Left renal pelvis (tissue), 4 donors: ENCODE measurements around the gene RABGAP1L. TPM values are rescaled to one million over a fixed set of nuclear protein-coding genes. Genes with fewer than 3 reads are reported as not detected.

Source experiments
- DNase-seq, 4 donors: peaks; one replicate each; pipeline ENCODE4 v3.0.0-alpha.2; 2013; ENCODE audit warnings: low read depth in 4 of 4, low spot score in 3 of 4
- polyA plus RNA-seq, 4 donors: library from polyadenylated mRNA; unstranded; fragments of 120-200 nt; gene quantifications; one replicate each; pipeline ENCODE4 v1.2.1, GENCODE V29; 2013; ENCODE audit not compliant: insufficient read length in 4 of 4

RABGAP1L gene
- polyA plus RNA-seq, 4 donors, result 23.9 to 32.5 (median 28.4) TPM

- DNase-seq, result no peak
Observed at GRCh38 chr1:174971466-174971865, 812.1 kb downstream of the RABGAP1L start.

DNA sequence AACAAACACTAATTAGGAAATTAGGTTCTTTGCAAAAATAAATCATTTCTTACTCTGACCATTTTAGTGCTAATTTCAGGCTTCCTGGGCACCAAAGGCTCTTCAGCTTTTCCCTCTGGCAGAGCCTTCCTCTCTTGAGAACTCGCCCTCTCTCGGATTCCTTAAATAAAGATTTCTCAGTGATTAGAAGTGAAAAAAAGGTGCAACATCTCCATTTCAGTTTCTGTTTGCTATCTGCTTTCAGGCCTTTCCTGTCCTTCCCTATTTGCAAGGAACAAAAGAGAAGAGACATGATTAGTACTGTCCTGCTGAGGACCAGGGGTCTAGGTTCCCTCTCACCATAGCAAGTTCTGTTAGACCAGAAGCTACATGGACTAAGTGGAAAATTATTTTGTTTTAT is 812.6 kb downstream of the RABGAP1L start:
- no peak for DNase-seq

- no peak for DNase-seq
Observed at GRCh38 chr1:174974711-174975119, 815.4 kb downstream of the RABGAP1L start.

DNA sequence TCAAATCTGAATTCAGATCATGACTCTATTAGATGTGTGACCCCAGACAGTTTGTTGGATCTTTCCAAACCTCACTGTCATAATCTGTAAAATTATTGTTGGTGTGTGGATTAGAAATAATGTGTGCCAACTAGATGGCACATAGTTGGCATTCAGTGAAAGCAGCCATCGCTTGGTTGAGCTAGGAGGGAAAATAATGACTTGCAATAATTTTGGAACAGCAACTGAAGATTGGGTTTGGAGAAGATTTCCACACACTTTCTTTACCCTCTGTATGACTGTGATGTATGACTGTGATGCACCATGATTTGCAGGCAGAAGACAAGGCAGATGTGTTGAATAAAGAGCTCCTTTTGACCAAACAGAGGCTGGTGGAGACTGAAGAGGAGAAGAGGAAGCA is 816.4 kb downstream of the RABGAP1L start:
- no peak for DNase-seq

- no peak for DNase-seq
Observed at GRCh38 chr1:174976436-174977108, 817.3 kb downstream of the RABGAP1L start.

GRCh38 chr1:174982971-174983689 is 823.8 kb downstream of the RABGAP1L start:
- no peak for DNase-seq

DNA sequence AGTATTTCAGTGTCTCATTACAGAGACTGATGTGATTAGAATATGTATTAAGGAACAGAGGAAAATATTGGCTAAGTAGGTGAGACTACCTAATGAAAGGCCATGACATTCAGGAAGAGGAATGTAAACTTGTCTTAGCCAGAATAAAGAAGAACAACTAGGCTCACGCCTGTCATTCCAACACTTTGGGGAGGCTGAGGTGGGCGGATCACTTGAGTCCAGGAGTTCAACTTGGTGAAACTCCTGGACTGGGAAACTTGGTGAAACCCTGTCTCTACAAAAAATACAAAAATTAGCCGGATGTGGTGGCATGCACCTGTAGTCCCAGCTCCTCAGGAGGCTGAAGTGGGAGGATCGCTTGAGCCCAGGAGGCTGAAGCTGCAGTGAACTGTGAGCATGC is 825.6 kb downstream of the RABGAP1L start:
- DNase-seq, result no peak

DNA sequence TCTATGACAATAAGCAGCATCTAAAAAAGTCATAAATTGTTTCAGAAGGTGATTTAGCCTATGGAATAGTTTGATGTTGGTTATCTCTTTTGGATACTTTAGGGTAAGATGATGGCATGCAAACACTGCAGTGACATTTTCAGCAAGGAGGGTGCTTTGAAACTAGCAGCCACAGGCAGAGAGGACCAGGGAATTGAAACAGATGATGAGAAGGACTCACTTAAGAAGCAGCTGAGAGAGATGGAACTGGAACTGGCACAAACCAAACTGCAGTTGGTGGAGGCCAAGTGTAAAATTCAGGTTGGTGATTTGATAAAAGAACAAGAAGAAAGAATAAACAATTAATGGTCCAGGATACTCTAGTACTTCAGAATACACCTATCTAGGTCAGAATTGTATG is 829.2 kb downstream of the RABGAP1L start:
- no peak for DNase-seq

- DNase-seq, result no peak
Observed at GRCh38 chr1:174988986-174989385, 829.7 kb downstream of the RABGAP1L start.

DNA sequence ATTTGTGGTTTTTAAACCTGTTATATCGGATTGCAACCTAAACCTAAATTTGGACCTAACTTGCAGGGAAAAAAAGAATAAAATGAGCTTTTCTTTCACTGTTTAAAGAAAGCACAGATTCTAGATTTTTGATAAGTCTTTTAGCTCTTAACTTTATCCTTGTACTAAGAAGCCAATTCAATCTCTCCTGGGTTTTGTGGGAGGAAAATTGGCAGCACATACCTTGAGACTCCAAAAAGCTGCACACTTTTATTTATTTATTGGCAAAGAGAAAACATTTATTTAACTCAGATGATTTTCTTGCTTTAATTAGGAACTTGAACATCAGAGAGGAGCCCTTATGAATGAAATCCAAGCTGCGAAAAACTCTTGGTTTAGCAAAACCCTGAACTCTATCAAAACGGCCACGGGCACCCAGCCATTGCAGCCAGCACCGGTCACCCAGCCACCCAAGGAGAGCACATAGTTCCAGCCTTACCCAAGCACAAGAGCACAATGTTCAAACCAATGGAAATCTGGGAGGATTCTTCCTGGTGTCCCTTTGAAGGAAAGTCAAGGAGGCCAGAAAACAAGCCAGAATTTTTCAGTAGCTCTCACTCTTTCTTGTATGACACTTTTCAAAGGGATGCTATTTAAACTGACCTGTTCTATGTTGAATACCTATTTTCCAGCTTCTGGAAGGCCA is 830.4 kb downstream of the RABGAP1L start:
- no peak for DNase-seq

- no peak for DNase-seq
Observed at GRCh38 chr1:174990382-174990999, 831.2 kb downstream of the RABGAP1L start.

DNA sequence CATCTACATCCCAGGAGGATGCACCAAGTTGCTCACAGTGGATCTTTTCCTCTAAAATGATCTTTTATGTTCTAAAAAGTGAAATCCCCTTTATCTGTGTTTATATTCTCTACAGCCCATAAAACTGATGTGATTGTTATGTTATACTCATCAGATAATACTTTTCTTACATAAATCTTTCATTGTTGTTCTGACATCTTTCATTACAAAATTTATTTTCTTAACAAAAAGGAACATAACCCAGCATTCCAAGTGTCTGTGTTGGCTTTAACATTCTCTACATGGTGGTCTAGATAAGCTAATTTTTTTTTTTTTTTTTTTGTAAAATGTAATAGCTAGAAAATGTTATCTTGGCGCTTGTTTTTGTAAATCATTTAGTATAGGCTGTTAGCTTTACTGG is 832.2 kb downstream of the RABGAP1L start:
- no peak for DNase-seq

GRCh38 chr1:174995121-174995520 is 835.8 kb downstream of the RABGAP1L start:
- DNase-seq, result no peak

- DNase-seq, result no peak
Observed at GRCh38 chr1:174995916-174996315, 836.6 kb downstream of the RABGAP1L start.

DNA sequence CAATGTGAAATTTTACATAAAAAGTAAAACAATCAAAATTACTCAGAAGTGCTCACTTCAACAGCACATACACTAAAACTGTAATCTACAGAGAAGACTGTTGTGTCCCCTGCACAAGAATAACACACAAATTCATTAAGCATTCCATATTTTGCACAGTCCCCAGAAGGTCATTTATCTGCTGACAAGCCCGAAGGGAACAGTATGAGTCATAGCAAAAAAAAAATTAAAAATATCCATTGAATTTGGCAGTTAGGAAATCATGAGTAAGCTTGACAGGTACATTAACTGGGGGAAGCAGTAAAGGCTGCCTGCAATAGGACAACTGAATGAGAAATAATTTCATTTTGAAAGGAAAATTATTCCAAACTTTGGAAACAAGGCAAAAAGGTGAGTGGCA is 837.2 kb downstream of the RABGAP1L start:
- DNase-seq, result no peak

- DNase-seq, result no peak
Observed at GRCh38 chr1:174997041-174997440, 837.7 kb downstream of the RABGAP1L start.

- DNase-seq, result peak in 3 of 4 donors; percentile 36 to 51 (median 51)
Observed at GRCh38 chr1:174998569-174999215, 839.4 kb downstream of the RABGAP1L start.

DNA sequence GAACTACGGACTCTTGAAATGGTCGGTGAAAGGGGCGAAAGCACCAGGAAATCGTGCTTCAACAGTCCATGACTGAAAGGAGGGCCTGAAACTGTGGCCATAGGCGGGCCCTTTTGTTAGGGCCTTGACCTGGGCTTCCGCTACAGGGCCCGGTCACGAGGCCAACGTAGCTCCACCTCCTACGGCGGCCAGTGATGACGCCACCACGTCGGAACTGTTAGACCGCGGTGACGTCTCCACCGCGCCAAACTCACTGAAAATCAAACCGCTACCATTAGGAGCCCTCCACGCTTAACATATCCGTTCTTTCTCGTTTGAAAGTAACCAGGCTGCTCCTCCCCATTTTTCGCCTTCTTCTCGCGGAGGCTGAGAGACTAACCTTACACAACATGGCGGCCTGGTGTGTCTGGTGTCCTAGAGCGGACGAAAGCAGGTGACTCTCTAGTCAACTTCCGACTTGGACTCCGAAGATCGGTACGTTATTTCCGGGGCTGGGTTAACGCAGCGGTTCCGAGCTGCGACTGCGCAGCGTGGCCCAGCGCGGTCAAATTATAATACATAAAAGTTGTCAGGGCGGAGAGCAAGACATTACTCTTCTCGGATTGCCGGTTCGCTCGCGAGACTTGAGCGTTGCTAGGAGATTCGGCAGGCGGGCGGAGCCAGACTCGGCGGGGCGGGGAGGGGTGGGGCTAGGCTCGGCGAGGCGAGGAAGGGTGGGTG is 840.1 kb downstream of the RABGAP1L start:
- DNase-seq, result peak; percentile 96 to 100 (median 98)

DNA sequence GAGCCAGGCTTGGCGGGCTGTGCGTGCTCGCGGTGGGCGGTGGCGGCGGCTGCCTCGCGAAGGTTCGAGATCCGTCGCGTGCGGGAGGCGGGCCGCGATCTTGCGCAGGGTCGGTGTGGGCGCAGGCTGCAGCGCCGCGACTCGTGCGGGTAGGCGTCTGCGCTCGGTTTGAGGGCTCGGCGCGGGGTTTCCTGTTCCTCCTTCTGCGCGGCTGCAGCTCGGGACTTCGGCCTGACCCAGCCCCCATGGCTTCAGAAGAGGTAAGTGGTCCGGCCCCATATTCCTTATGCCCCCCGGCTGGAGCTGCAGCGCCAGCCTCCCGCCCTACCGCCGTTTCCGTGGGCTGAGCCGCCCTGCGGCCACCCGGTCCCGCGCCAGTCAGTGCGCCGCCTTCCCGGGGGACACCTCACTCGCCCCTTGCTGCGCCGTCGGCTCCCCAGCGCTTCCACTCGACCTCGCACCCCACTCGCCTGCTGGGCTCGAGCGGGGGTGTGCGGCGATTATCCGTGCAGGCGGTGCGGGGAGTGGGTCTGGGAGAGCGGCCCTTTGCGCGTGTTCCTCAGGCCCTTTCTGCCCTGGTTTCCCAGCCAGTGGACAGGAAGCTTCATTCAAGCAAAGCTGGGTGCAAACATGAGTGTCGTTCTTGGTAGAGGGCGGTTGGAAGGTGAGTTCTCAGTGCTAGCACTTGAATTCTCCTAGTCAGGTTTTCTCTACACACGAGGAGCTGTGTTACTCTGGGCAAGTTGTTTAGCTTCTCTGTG is 840.8 kb downstream of the RABGAP1L start, which contains the start of gene CACYBP:
Gene CACYBP, plus strand, starts transcription at position 12 of the 761 bp plus-strand sequence. Its CDS starts 234 bp downstream, at position 246.
- no peak for DNase-seq
